Ascending aorta (tissue), 2 donors: ENCODE results near the gene WRNIP1. TPM values are rescaled to one million over a fixed set of nuclear protein-coding genes. Genes with fewer than 3 reads are reported as not detected.
A peak's percentile ranks its signal among the peaks of the same experiment; 100 is the strongest.

Experiments
- DNase-seq, 2 donors: peaks; one replicate each; pipeline ENCODE4 v3.0.0-alpha.2; 2019; ENCODE audit warnings: low spot score in 2 of 2
- H3K27ac ChIP-seq, 2 donors: fragments of 200-600 bp; sonication (generic); one replicate each; pipeline ENCODE4 v1.5.1; 2016 to 2017; ENCODE audit warnings: mild to moderate bottlenecking in 1 of 2
- H3K27me3 ChIP-seq: fragments of 200-600 bp; sonication (generic); one replicate; pipeline ENCODE4 v1.5.1; 2017
- H3K36me3 ChIP-seq, 2 donors: fragments of 200-600 bp; sonication (generic); one replicate each; pipeline ENCODE4 v1.5.1; 2016
- H3K4me1 ChIP-seq, 2 donors: fragments of 200-600 bp; sonication (generic); one replicate each; pipeline ENCODE4 v1.5.1; 2016 to 2017; ENCODE audit warnings: mild to moderate bottlenecking in 1 of 2
- H3K4me3 ChIP-seq, 2 donors: fragments of 200-600 bp; sonication (generic); one replicate each; pipeline ENCODE4 v1.5.1; 2016 to 2017; ENCODE audit warnings: mild to moderate bottlenecking in 1 of 2
- H3K9me3 ChIP-seq, 2 donors: fragments of 200-600 bp; sonication (generic); one replicate each; pipeline ENCODE4 v1.5.1; 2016
- CTCF ChIP-seq, 3 experiments: fragments of 200-600 bp in 2 of 3; fragments of 450-650 bp in 1 of 3; sonication (generic) in 2 of 3; IDR thresholded peaks; one replicate each; pipeline ENCODE4 v1.5.1; 2016 to 2019; ENCODE audit warnings: antibody characterized with exemption in 3 of 3, mild to moderate bottlenecking in 1 of 3, moderate library complexity in 1 of 3
- intact Hi-C: fragments of 100-400 bp; cut with DNase I; formaldehyde crosslinking; loops from one replicate; pipeline ENCODE4 v1.15.1; 2023
- total RNA-seq: library from RNA; depleted of rRNA; stranded (reverse); fragments of >200 nt; gene quantifications from one replicate; pipeline ENCODE4 v1.1.0, GENCODE V29; 2016

WRNIP1 gene
- total RNA-seq, 1 donor from 2014 or later, result 100 TPM

GRCh38 chr6:2794171-2794730 is 29.1 kb downstream of the WRNIP1 start:
- H3K36me3 ChIP-seq, result no peaks in the 10 kb centered on the region
- intact Hi-C loops, result no loop called here
- H3K9me3 ChIP-seq, result no peaks in the 10 kb centered on the region
- no peak for TF ChIP-seq CTCF (IDR thresholded peaks at IDR 0.05)
- H3K4me3 ChIP-seq, result no peak overlapping the region
- peaks cover 9 to 34% of the 10 kb centered on the region in 2 donors for H3K4me1 ChIP-seq
- peak overlapping the region in 1 of 2 donors; percentile 89 for H3K27ac ChIP-seq
- H3K27me3 ChIP-seq, result no peaks in the 10 kb centered on the region
- DNase-seq, result no peak

DNA sequence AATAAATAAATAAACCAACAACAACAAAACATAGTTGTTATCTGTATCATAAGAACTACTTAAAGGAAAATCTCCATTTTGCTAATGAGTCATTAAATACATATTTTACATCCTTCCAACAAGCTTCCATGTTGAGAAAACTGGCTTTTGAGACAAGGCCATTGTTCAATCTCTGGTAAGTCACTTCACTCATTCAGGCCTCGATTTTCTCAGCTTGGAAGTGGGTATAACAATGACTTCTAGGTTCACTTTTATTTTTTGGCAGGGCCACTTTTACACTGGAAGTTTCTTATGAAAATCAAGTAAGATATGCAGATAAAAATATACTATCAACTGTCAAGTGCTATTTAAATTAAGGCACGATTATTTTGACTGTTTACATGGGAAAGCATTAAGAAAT is 30.0 kb downstream of the WRNIP1 start:
- intact Hi-C loops, result no loop called here
- no peak for DNase-seq
- TF ChIP-seq CTCF (IDR thresholded peaks at IDR 0.05), result no peak

GRCh38 chr6:2795956-2796355 is 30.8 kb downstream of the WRNIP1 start:
- H3K9me3 ChIP-seq, result no peaks in the 10 kb centered on the region
- no peaks in the 10 kb centered on the region for H3K27me3 ChIP-seq
- H3K4me1 ChIP-seq, result peaks cover 5 to 21% of the 10 kb centered on the region in 2 donors
- no peak overlapping the region for H3K4me3 ChIP-seq
- H3K27ac ChIP-seq, result no peak overlapping the region
- intact Hi-C loops, result no loop called here
- H3K36me3 ChIP-seq, result no peaks in the 10 kb centered on the region
- DNase-seq, result no peak
- TF ChIP-seq CTCF (IDR thresholded peaks at IDR 0.05), result no peak

More for the DNA sequence above, 30.0 kb downstream of the WRNIP1 start:
- Histone ChIP-seq H3K27me3 (no peaks in the 10 kb centered on the region), H3K9me3 (no peaks in the 10 kb centered on the region), H3K4me3 (no peak overlapping the region), H3K36me3 (no peaks in the 10 kb centered on the region), H3K27ac (no peak overlapping the region), H3K4me1 (peaks cover 8 to 25% of the 10 kb centered on the region in 2 donors)

DNA sequence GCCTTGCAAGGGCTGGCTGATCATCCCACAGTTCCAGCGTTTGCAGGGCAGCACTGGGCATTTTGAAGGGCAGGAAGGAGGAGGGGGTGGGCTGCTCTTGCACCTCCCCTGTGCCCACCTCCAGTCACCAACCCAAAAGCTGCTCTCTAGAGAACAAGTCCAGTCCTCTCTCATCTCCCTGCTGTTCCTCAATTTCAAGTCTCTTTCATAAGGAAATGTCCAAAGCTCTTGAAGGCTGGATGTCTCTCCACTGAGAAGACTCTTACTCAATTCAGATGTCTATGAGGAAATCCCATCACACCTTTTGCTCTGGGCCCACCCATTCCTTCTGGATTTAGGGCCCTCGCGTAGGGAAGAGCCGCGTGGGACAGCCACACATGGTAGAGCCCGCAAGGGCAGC is 31.7 kb downstream of the WRNIP1 start:
- Histone ChIP-seq H3K36me3 (no peaks in the 10 kb centered on the region), H3K27ac (no peak overlapping the region), H3K4me1 (peaks cover 2 to 18% of the 10 kb centered on the region in 2 donors), H3K27me3 (no peaks in the 10 kb centered on the region), H3K4me3 (no peak overlapping the region), H3K9me3 (no peaks in the 10 kb centered on the region)
- no peak for TF ChIP-seq CTCF (IDR thresholded peaks at IDR 0.05)
- no peak for DNase-seq
- intact Hi-C loops, result no loop called here

GRCh38 chr6:2797564-2798031 is 32.4 kb downstream of the WRNIP1 start:
- intact Hi-C loops, result no loop called here
- no peak overlapping the region for H3K27ac ChIP-seq
- no peak for DNase-seq
- TF ChIP-seq CTCF (IDR thresholded peaks at IDR 0.05), result no peak
- H3K9me3 ChIP-seq, result no peaks in the 10 kb centered on the region
- no peaks in the 10 kb centered on the region for H3K36me3 ChIP-seq
- H3K4me3 ChIP-seq, result no peak overlapping the region
- H3K4me1 ChIP-seq, result peaks cover 0 to 15% of the 10 kb centered on the region in 2 donors
- H3K27me3 ChIP-seq, result no peaks in the 10 kb centered on the region
